D721Med (cell line): ENCODE results near the gene PRRC1.

Experiments used
- DNase-seq: peaks from one replicate; pipeline ENCODE4 v3.0.0; 2011; ENCODE audit warnings: low spot score; ENCODE audit not compliant: insufficient read length
- FAIRE-seq: peaks from 2 replicates; lab custom pipeline; 2011; peaks lifted over from hg19 to GRCh38; lab: Jason Lieb, UNC
- CTCF ChIP-seq: IDR thresholded peaks from 2 replicates; pipeline ENCODE4 v1.5.1; 2012; ENCODE audit warnings: mild to moderate bottlenecking, control low read depth; ENCODE audit not compliant: insufficient read depth; ENCODE audit errors: missing control alignments

Gene PRRC1

GRCh38 chr5:127599320-127599719, 81.9 kb downstream of the PRRC1 start:
- no peak for DNase-seq
- TF ChIP-seq CTCF: no peak
- no peak for FAIRE-seq

- DNase-seq: no peak
- TF ChIP-seq CTCF: no peak
- FAIRE-seq: no peak
Measured at GRCh38 chr5:127599847-127600246, 82.4 kb downstream of the PRRC1 start.

- DNase-seq (no peak), FAIRE-seq (no peak)
- TF ChIP-seq CTCF: no peak
Measured at GRCh38 chr5:127601111-127601510, 83.7 kb downstream of the PRRC1 start.

GRCh38 chr5:127601601-127602000, 84.2 kb downstream of the PRRC1 start:
- TF ChIP-seq CTCF: no peak
- no peak for DNase-seq
- FAIRE-seq: no peak

- DNase-seq (no peak), FAIRE-seq (no peak)
- TF ChIP-seq CTCF: no peak
Measured at GRCh38 chr5:127602481-127602880, 85.0 kb downstream of the PRRC1 start.

GRCh38 chr5:127602896-127603844, 85.7 kb downstream of the PRRC1 start:
- DNase-seq (no peak), FAIRE-seq (no peak)
- TF ChIP-seq CTCF: no peak
